HG03565 (cell line): ENCODE results near the gene ERMARD.

Experiments
- ATAC-seq: cut with Tn5 transposase; IDR thresholded peaks from one replicate; pipeline ENCODE4 v1.9.1; 2021; ENCODE audit warnings: mild to moderate bottlenecking, moderate library complexity; ENCODE audit not compliant: unreplicated experiment

ERMARD gene

GRCh38 chr6:169824848-169825557, 73.6 kb downstream of the ERMARD start:
- ATAC-seq: no peak

- ATAC-seq: no peak
Measured at GRCh38 chr6:169825558-169826225, 74.3 kb downstream of the ERMARD start.

- ATAC-seq: no peak
Measured at GRCh38 chr6:169826697-169827096, 75.3 kb downstream of the ERMARD start.

GRCh38 chr6:169827290-169827717, 75.9 kb downstream of the ERMARD start:
- ATAC-seq: no peak

GRCh38 chr6:169828176-169828575, 76.8 kb downstream of the ERMARD start:
- no peak for ATAC-seq

GRCh38 chr6:169829786-169830185, 78.4 kb downstream of the ERMARD start:
- no peak for ATAC-seq

- ATAC-seq: no peak
Measured at GRCh38 chr6:169830876-169831275, 79.5 kb downstream of the ERMARD start.
